Natural killer cell (primary cell): ENCODE measurements around the gene DPYSL5. TPM values are rescaled to one million over a fixed set of nuclear protein-coding genes. Genes with fewer than 3 reads are reported as not detected.

Source experiments
- ATAC-seq, 3 donors: fragments of 150-1000 bp in 2 of 3; fragments of 200-7000 bp in 1 of 3; cut with Tn5 transposase; 1 replicate in 1 of 3; 2 replicates in 2 of 3; pipeline ENCODE4 v1.10.0; 2021; ENCODE audit warnings: mild to moderate bottlenecking in 2 of 3, moderate library complexity in 2 of 3
- DNase-seq, 2 donors: peaks; one replicate each; pipeline versions ENCODE4 v3.0.0 to v3.0.0-alpha.2; 2013 to 2021; ENCODE audit warnings: mixed read lengths in 1 of 2
- H3K27ac ChIP-seq: one replicate; pipeline ENCODE4 v1.5.1; 2013; ENCODE audit warnings: mild to moderate bottlenecking, low read length
- H3K27me3 ChIP-seq: one replicate; pipeline ENCODE4 v1.6.1; 2013; ENCODE audit warnings: low read length; ENCODE audit not compliant: control insufficient read depth, insufficient read depth
- H3K36me3 ChIP-seq: one replicate; pipeline ENCODE4 v1.6.1; 2013; ENCODE audit warnings: low read length; ENCODE audit not compliant: control insufficient read depth, insufficient read depth
- H3K4me1 ChIP-seq: one replicate; pipeline ENCODE4 v1.6.1; 2013; ENCODE audit warnings: low read length; ENCODE audit not compliant: control insufficient read depth, insufficient read depth
- H3K4me3 ChIP-seq: one replicate; pipeline ENCODE4 v1.5.1; 2013; ENCODE audit warnings: low read length
- H3K9me3 ChIP-seq: one replicate; pipeline ENCODE4 v1.6.1; 2013; ENCODE audit warnings: low read length; ENCODE audit not compliant: control insufficient read depth, insufficient read depth
- H3K27ac Mint-ChIP-seq, 2 donors: one replicate each; pipeline ENCODE4 v1.8.0; 2022; ENCODE audit warnings: mild to moderate bottlenecking in 2 of 2, mixed read lengths in 2 of 2, moderate library complexity in 1 of 2
- H3K27me3 Mint-ChIP-seq, 2 donors: one replicate each; pipeline ENCODE4 v1.8.0; 2022; ENCODE audit warnings: low read depth in 2 of 2, mixed read lengths in 2 of 2
- H3K36me3 Mint-ChIP-seq: one replicate; pipeline ENCODE4 v1.8.0; 2022; ENCODE audit warnings: mixed read lengths
- H3K4me1 Mint-ChIP-seq, 2 donors: one replicate each; pipeline ENCODE4 v1.8.0; 2022; ENCODE audit warnings: mixed read lengths in 2 of 2
- H3K4me3 Mint-ChIP-seq: one replicate; pipeline ENCODE4 v1.8.0; 2022; ENCODE audit warnings: mild to moderate bottlenecking, moderate library complexity, mixed read lengths
- H3K9me3 Mint-ChIP-seq, 2 donors: one replicate each; pipeline ENCODE4 v1.8.0; 2022; ENCODE audit warnings: mixed read lengths in 2 of 2
- CTCF ChIP-seq: fragments of 200-600 bp; IDR thresholded peaks from one replicate; pipeline ENCODE4 v1.8.0; 2022; ENCODE audit warnings: antibody characterized with exemption
- WGBS: methylation state at CpG from one replicate; pipeline ENCODE4 v1.1.7; 2013; ENCODE audit warnings: missing lambda C conversion rate; ENCODE audit not compliant: insufficient coverage; 5-methylcytosine and 5-hydroxymethylcytosine counted together
- intact Hi-C: fragments of 100-400 bp; cut with micrococcal nuclease; formaldehyde crosslinking; loops from one replicate; pipeline ENCODE4 v1.14.2; 2022
- total RNA-seq, 4 donors: library from RNA; stranded (reverse); fragments of 120-200 nt in 1 of 4; gene quantifications; one replicate each; pipeline versions ENCODE4 v1.2.3 to v1.2.4, GENCODE V29; 2013 to 2022

The DPYSL5 gene
- total RNA-seq, 3 donors from 2014 or later (not counting 1 experiment from before 2014, with no cell fraction given), result not detected

DNA sequence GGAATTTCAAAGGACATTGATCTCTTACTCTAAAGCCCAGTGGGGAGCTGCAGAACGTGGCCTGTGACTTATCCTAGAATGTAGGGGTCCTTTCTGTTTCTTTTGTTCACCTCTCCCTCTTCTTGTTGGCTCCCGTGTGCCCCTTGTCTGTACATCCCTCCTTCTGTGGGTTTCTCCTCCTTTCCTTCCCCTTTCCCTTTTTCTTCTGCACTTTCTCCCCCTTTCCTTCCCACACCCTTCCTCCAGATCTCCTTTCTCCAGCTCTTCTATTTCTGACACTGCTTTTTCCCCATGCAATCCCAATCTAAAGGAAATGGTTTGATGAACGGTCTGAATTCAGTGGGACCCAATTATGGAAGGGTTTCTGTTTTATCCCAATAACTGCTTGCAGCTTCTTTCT, 87.1 kb downstream of the DPYSL5 start:
- H3K27ac ChIP-seq, result no peak overlapping the region
- Mint-ChIP-seq H3K27ac (no peak overlapping the region), H3K36me3 (no peaks in the 10 kb centered on the region), H3K9me3 (no peaks in the 10 kb centered on the region), H3K4me3 (no peak overlapping the region), H3K27me3 (peaks cover 2 to 7% of the 10 kb centered on the region in 2 donors), H3K4me1 (no peaks in the 10 kb centered on the region)
- no peaks in the 10 kb centered on the region for H3K4me1 ChIP-seq
- H3K9me3 ChIP-seq, result no peaks in the 10 kb centered on the region
- no peak for ATAC-seq
- no peaks in the 10 kb centered on the region for H3K27me3 ChIP-seq
- DNase-seq, result no peak
- no peak overlapping the region for H3K4me3 ChIP-seq
- no peak for TF ChIP-seq CTCF
- 48% methylated on average over 2 of the region's 3 CpGs for WGBS
- H3K36me3 ChIP-seq, result no peaks in the 10 kb centered on the region
- intact Hi-C loops, result no loop called here

- intact Hi-C loops, result no loop called here
- Mint-ChIP-seq H3K4me1 (no peaks in the 10 kb centered on the region), H3K4me3 (no peak overlapping the region), H3K9me3 (no peaks in the 10 kb centered on the region), H3K27ac (no peak overlapping the region), H3K36me3 (no peaks in the 10 kb centered on the region), H3K27me3 (peaks cover 2 to 7% of the 10 kb centered on the region in 2 donors)
- Histone ChIP-seq H3K36me3 (no peaks in the 10 kb centered on the region), H3K27me3 (no peaks in the 10 kb centered on the region), H3K4me3 (no peak overlapping the region), H3K9me3 (no peaks in the 10 kb centered on the region), H3K4me1 (no peaks in the 10 kb centered on the region), H3K27ac (no peak overlapping the region)
- no peak for DNase-seq
- ATAC-seq, result no peak
- TF ChIP-seq CTCF, result no peak
- 100% methylated on average over 3 of the region's 5 CpGs for WGBS
These were observed 88.9 kb downstream of the DPYSL5 start for GRCh38 chr2:26936855-26937254.

DNA sequence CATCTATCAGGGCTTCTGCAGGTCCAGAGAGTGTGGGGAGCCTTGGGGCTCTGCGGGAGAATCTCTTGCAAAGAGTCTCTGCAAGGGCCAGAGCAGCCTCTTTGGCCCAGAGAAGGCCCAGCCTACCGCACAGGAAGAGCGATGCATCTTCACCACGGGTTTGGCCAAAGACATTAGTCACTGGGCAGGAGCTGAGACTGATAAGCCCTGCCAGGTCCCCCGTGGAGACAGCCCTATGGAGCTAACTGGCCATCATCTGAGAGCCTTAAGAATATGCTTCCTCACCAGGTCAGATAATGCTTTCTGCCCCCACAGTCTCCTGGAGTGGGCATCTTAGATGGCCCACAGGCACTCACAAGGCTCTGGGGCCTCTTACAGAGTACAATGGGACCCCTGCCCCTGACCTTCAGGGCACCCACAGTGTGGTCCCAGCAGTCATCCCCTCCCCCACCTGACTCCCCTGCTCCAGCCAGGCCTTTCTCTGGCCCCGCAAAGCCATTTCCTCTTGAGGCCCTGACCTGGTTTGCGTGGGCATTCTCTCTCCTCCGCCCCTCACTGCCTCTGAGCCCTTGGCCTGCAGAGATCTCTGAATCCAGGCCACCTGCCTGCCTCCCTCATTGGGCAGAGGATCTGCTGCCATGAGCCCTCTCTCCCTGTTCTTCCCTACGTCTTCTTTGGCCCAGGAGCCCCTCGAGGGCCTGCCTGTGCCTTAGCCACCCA, 90.6 kb downstream of the DPYSL5 start:
- Mint-ChIP-seq H3K4me3 (no peak overlapping the region), H3K27me3 (peaks cover 7 to 13% of the 10 kb centered on the region in 2 donors), H3K9me3 (no peaks in the 10 kb centered on the region), H3K36me3 (no peaks in the 10 kb centered on the region), H3K27ac (no peak overlapping the region), H3K4me1 (peaks cover 0 to 7% of the 10 kb centered on the region in 2 donors)
- Histone ChIP-seq H3K27me3 (no peaks in the 10 kb centered on the region), H3K36me3 (no peaks in the 10 kb centered on the region), H3K27ac (no peak overlapping the region), H3K4me1 (no peaks in the 10 kb centered on the region), H3K4me3 (no peak overlapping the region), H3K9me3 (no peaks in the 10 kb centered on the region)
- no peak for ATAC-seq
- WGBS, result 74% methylated on average over 10 of the region's 10 CpGs
- intact Hi-C loops, result no loop called here
- DNase-seq, result no peak
- TF ChIP-seq CTCF, result no peak

GRCh38 chr2:26940001-26940400, 92.1 kb downstream of the DPYSL5 start:
- intact Hi-C loops, result no loop called here
- Mint-ChIP-seq H3K4me1 (peaks cover 0 to 7% of the 10 kb centered on the region in 2 donors), H3K4me3 (no peak overlapping the region), H3K9me3 (no peaks in the 10 kb centered on the region), H3K27ac (no peak overlapping the region), H3K36me3 (no peaks in the 10 kb centered on the region), H3K27me3 (peaks cover 7% of the 10 kb centered on the region in 2 donors)
- no peaks in the 10 kb centered on the region for H3K36me3 ChIP-seq
- 92% methylated on average over 7 of the region's 9 CpGs for WGBS
- DNase-seq (no peak), ATAC-seq (no peak)
- H3K4me1 ChIP-seq, result no peaks in the 10 kb centered on the region
- no peaks in the 10 kb centered on the region for H3K27me3 ChIP-seq
- no peak overlapping the region for H3K27ac ChIP-seq
- no peak for TF ChIP-seq CTCF
- H3K9me3 ChIP-seq, result no peaks in the 10 kb centered on the region
- no peak overlapping the region for H3K4me3 ChIP-seq
